Activated naive CD4-positive, alpha-beta T cell treated with anti-CD3 and anti-CD28 coated beads, Interleukin-2, amount 50 U/mL, for 24 hours (primary cell): ENCODE measurements around the gene NRCAM.

ENCODE experiments used
- H3K27ac Mint-ChIP-seq: one replicate; pipeline ENCODE4 v1.8.0; 2021; ENCODE audit warnings: mild to moderate bottlenecking, mixed read lengths
- H3K27me3 Mint-ChIP-seq: one replicate; pipeline ENCODE4 v1.8.0; 2021; ENCODE audit warnings: mixed read lengths
- H3K36me3 Mint-ChIP-seq: one replicate; pipeline ENCODE4 v1.8.0; 2021; ENCODE audit warnings: mixed read lengths
- H3K4me1 Mint-ChIP-seq: one replicate; pipeline ENCODE4 v1.8.0; 2021; ENCODE audit warnings: mixed read lengths
- H3K4me3 Mint-ChIP-seq: one replicate; pipeline ENCODE4 v1.8.0; 2021; ENCODE audit warnings: mild to moderate bottlenecking, mixed read lengths
- H3K9me3 Mint-ChIP-seq: one replicate; pipeline ENCODE4 v1.8.0; 2021; ENCODE audit warnings: mixed read lengths

NRCAM gene

GRCh38 chr7:108450160-108450559 lies 6.1 kb downstream of the NRCAM start:
- Mint-ChIP-seq H3K4me3 (no peak overlapping the region), H3K27me3 (peaks cover 16% of the 10 kb centered on the region), H3K27ac (no peak overlapping the region), H3K9me3 (no peaks in the 10 kb centered on the region), H3K36me3 (no peaks in the 10 kb centered on the region), H3K4me1 (peaks cover 4% of the 10 kb centered on the region)

- no peak overlapping the region for H3K27ac Mint-ChIP-seq
- H3K36me3 Mint-ChIP-seq: no peaks in the 10 kb centered on the region
- H3K4me3 Mint-ChIP-seq: no peak overlapping the region
- H3K27me3 Mint-ChIP-seq: peaks cover 13% of the 10 kb centered on the region
- no peaks in the 10 kb centered on the region for H3K9me3 Mint-ChIP-seq
- peaks cover 1% of the 10 kb centered on the region for H3K4me1 Mint-ChIP-seq
Observed at GRCh38 chr7:108449521-108449920, 6.7 kb downstream of the NRCAM start.

GRCh38 chr7:108448584-108449505 lies 7.4 kb downstream of the NRCAM start:
- Mint-ChIP-seq H3K27me3 (peaks cover 12% of the 10 kb centered on the region), H3K9me3 (no peaks in the 10 kb centered on the region), H3K4me3 (no peak overlapping the region), H3K36me3 (no peaks in the 10 kb centered on the region), H3K4me1 (no peaks in the 10 kb centered on the region), H3K27ac (no peak overlapping the region)

DNA sequence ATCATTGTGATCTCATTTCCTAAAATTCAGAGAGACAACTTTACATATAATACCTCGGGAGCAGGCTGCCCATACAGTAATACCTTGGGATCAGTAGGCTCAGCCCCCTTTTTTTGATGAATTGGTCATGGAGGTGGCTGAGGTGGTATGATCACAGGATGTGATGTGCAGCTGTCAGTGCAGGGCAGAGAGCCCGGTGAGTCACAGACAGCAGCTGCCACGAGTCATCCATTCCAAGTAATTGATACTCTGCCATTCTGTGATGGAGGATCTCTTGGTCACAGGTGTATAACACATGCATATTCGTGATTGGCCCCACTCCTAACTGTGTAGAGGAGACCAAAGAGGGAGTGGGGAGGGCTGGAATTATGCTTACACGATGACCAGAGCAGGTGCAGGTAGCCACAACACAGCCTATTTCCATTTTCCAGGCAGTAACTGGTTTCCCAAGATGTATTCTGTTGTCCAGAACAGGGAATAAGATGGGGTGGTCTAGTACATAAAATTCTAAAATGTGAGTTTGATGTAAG lies 14.1 kb downstream of the NRCAM start:
- Mint-ChIP-seq H3K4me3 (no peak overlapping the region), H3K9me3 (no peaks in the 10 kb centered on the region), H3K36me3 (no peaks in the 10 kb centered on the region), H3K4me1 (peaks cover 3% of the 10 kb centered on the region), H3K27me3 (peaks cover 1% of the 10 kb centered on the region), H3K27ac (peak overlapping the region; percentile 65)

GRCh38 chr7:108441392-108441955 lies 14.8 kb downstream of the NRCAM start:
- no peak overlapping the region for H3K27ac Mint-ChIP-seq
- peaks cover 1% of the 10 kb centered on the region for H3K27me3 Mint-ChIP-seq
- H3K4me1 Mint-ChIP-seq: peaks cover 3% of the 10 kb centered on the region
- H3K4me3 Mint-ChIP-seq: no peak overlapping the region
- no peaks in the 10 kb centered on the region for H3K36me3 Mint-ChIP-seq
- no peaks in the 10 kb centered on the region for H3K9me3 Mint-ChIP-seq

DNA sequence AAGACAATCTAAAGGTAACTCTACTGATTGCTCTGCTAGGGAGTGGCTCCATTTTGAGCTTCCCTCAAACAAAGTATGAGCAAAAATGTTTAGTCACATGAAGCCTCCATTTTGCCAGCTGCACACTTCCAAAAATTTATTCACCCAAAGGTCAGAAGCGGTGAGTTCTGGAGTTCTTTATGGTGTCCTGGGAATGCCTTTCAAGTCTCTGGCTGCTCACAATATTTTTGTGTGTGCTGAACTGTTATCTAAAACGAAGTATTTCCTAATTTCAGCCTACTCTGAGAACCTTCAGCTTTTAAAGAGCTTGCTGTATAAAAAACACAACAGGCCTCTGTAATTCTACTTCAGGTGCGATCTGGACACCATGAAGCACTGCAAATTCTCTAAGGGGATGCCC lies 15.6 kb downstream of the NRCAM start:
- peaks cover 2% of the 10 kb centered on the region for H3K27me3 Mint-ChIP-seq
- H3K4me1 Mint-ChIP-seq: peaks cover 3% of the 10 kb centered on the region
- no peak overlapping the region for H3K27ac Mint-ChIP-seq
- no peaks in the 10 kb centered on the region for H3K9me3 Mint-ChIP-seq
- H3K36me3 Mint-ChIP-seq: no peaks in the 10 kb centered on the region
- no peak overlapping the region for H3K4me3 Mint-ChIP-seq

DNA sequence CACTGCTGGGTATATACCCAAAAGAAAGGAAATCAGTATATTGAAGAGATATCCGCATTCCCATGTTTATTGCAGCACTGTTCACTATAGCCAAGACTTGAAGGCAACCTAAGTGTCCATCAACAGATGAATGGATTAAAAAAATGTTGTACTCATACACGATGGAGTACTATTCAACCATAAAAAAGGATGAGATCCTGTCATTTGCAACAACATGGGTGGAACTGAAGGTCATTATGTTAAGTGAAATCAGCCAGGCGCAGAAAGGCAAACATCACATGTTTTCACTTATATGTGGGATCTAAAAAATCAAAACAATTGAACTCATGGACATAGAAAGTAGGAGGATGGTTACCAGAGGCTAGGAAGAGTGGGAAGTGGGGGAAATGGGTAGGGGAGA lies 19.3 kb downstream of the NRCAM start:
- no peak overlapping the region for H3K27ac Mint-ChIP-seq
- H3K27me3 Mint-ChIP-seq: peaks cover 7% of the 10 kb centered on the region
- peaks cover 1% of the 10 kb centered on the region for H3K36me3 Mint-ChIP-seq
- peaks cover under 1% of the 10 kb centered on the region for H3K4me1 Mint-ChIP-seq
- H3K4me3 Mint-ChIP-seq: no peak overlapping the region
- H3K9me3 Mint-ChIP-seq: no peaks in the 10 kb centered on the region

DNA sequence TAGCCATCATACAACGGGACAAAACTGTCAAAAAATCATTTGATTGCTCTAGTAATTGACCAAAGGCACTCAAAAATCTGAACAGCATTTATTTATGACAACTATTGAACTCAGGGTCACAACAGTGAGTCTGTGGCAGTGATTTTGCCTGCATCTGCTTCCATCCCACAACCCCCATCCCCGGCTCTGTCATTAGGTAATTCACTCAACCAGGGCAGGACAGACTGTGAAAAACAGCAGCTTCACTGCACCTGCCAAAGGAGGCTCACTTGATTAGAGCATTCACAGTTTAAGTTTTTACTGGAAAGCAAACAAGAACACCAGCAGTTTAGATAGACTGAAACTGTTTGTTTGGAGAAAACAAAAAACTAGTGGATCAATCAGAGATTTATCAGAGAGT lies 22.2 kb downstream of the NRCAM start:
- Mint-ChIP-seq H3K4me1 (no peaks in the 10 kb centered on the region), H3K4me3 (no peak overlapping the region), H3K36me3 (peaks cover 1% of the 10 kb centered on the region), H3K9me3 (no peaks in the 10 kb centered on the region), H3K27ac (no peak overlapping the region), H3K27me3 (peaks cover 12% of the 10 kb centered on the region)

GRCh38 chr7:108431099-108431498 lies 25.1 kb downstream of the NRCAM start:
- H3K4me3 Mint-ChIP-seq: no peak overlapping the region
- H3K4me1 Mint-ChIP-seq: no peaks in the 10 kb centered on the region
- H3K27ac Mint-ChIP-seq: no peak overlapping the region

DNA sequence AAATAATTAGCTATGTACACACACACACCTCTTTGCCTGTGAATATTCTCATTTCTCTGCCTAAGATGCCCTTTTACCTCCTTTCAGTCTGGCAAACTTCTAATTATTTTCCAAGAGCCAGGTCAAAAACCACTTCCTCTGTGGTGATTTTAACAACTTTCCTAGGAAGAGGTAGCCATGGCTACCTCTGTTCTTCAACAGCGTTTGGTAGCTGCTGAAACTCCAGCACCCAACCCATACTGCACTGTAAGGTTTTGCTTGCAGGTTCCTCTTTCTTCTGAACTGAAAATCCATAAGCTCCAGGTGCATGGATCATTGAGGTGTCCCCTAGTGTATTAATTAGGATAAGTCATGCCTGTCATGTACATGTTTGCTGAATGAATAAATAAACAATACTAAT lies 25.6 kb downstream of the NRCAM start:
- H3K4me1 Mint-ChIP-seq: no peaks in the 10 kb centered on the region
- H3K27me3 Mint-ChIP-seq: peaks cover 12% of the 10 kb centered on the region
- peaks cover 1% of the 10 kb centered on the region for H3K36me3 Mint-ChIP-seq
- no peak overlapping the region for H3K4me3 Mint-ChIP-seq
- no peak overlapping the region for H3K27ac Mint-ChIP-seq
- H3K9me3 Mint-ChIP-seq: no peaks in the 10 kb centered on the region

More at GRCh38 chr7:108431099-108431498, 25.1 kb downstream of the NRCAM start:
- no peaks in the 10 kb centered on the region for H3K9me3 Mint-ChIP-seq
- H3K27me3 Mint-ChIP-seq: peaks cover 12% of the 10 kb centered on the region
- H3K36me3 Mint-ChIP-seq: peaks cover 1% of the 10 kb centered on the region

DNA sequence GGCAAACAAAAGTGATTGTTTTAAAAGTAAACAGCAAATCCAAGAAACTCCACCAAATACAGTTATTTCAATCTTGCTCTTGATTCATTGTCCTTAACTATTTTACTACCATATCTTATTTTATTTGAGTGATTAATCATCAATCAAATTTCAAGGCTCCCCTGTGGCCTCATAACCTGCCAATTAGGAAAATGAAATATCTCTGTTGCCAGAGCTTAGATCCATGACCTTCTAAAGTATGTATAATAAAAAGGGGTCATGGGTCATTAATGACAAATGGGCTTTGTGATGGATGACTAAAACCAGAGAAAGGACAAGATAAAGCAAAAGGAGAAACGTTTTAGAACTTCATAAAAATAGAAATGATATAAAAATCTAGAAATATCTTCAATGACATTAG lies 28.5 kb downstream of the NRCAM start:
- peaks cover 1% of the 10 kb centered on the region for H3K36me3 Mint-ChIP-seq
- no peaks in the 10 kb centered on the region for H3K9me3 Mint-ChIP-seq
- H3K27me3 Mint-ChIP-seq: peaks cover 9% of the 10 kb centered on the region
- no peaks in the 10 kb centered on the region for H3K4me1 Mint-ChIP-seq
- H3K4me3 Mint-ChIP-seq: no peak overlapping the region
- no peak overlapping the region for H3K27ac Mint-ChIP-seq

DNA sequence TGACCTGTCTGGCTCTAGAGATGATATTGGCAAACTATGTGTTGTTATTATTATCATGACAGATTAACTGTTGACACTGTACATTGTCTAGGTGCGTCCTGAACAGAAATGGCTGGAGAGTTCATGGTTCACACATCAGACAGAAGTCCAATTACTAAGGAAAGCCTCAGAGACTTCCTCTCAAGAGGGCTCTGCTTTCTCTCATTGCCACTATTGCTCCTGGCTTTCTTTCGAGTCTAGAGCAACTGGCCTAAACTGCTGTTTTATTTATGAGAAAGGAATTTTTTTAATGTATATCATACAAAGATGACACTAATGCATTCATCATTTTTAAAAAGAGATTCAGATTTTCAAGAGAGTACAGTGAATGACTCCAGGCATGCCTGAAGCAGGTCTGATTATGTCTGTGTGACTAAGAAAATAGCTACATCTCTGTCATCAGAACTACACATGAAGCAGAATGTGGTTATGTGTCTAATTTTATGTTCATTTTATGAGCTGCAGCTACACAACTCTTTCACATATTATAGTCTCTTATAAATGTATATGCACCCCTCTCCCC lies 30.4 kb downstream of the NRCAM start:
- H3K4me3 Mint-ChIP-seq: no peak overlapping the region
- no peaks in the 10 kb centered on the region for H3K36me3 Mint-ChIP-seq
- H3K4me1 Mint-ChIP-seq: no peaks in the 10 kb centered on the region
- H3K27ac Mint-ChIP-seq: no peak overlapping the region
- H3K27me3 Mint-ChIP-seq: peaks cover 9% of the 10 kb centered on the region
- H3K9me3 Mint-ChIP-seq: no peaks in the 10 kb centered on the region

- H3K4me3 Mint-ChIP-seq: no peak overlapping the region
- H3K27me3 Mint-ChIP-seq: peaks cover 14% of the 10 kb centered on the region
- no peaks in the 10 kb centered on the region for H3K9me3 Mint-ChIP-seq
- H3K36me3 Mint-ChIP-seq: no peaks in the 10 kb centered on the region
- H3K4me1 Mint-ChIP-seq: peaks cover 9% of the 10 kb centered on the region
- H3K27ac Mint-ChIP-seq: no peak overlapping the region
Observed at GRCh38 chr7:108424013-108424412, 32.2 kb downstream of the NRCAM start.

GRCh38 chr7:108423089-108423989 lies 32.9 kb downstream of the NRCAM start:
- Mint-ChIP-seq H3K9me3 (no peaks in the 10 kb centered on the region), H3K4me1 (peaks cover 10% of the 10 kb centered on the region), H3K27ac (no peak overlapping the region), H3K4me3 (no peak overlapping the region), H3K36me3 (no peaks in the 10 kb centered on the region), H3K27me3 (peaks cover 17% of the 10 kb centered on the region)

DNA sequence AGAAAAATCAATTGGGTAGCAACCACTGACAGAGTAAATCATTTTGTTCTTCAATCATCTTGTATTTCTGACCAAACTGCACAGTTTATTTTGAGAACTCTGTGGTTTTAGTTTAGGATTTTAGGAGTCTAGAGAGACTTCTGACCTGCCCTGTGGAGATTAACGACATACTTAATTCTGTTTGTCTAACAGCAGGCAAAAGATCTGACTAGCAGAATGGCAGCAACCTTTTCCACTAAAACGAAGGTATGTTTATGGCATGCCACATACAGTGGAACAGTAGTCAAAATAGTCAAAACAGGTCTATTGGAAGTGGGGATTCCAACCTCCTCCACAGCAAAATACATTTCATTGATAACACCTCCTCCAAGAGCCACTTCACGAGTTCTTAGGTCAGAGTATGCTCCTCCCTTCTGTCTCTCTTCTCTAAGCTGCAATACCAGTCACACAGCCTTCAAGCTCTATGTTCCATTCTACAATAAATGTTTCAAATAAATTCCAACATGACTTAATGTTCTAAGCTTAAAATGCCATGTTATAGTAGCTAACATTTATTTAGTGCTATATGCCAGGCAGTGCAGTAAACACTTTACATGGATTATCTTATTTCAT lies 34.4 kb downstream of the NRCAM start:
- Mint-ChIP-seq H3K27ac (no peak overlapping the region), H3K4me3 (no peak overlapping the region), H3K9me3 (no peaks in the 10 kb centered on the region), H3K36me3 (no peaks in the 10 kb centered on the region), H3K4me1 (peaks cover 10% of the 10 kb centered on the region), H3K27me3 (peaks cover 24% of the 10 kb centered on the region)
